Caco-2 (cell line): ENCODE data around the gene NEGR1. TPM values are rescaled to one million over a fixed set of nuclear protein-coding genes. Genes with fewer than 3 reads are reported as not detected.

Source experiments
- BruUV-seq: library from RNA; stranded (reverse); fragments of 400-500 nt; replicated peaks from 2 replicates; lab custom pipeline; 2021; lab: Mats Ljungman, UMichigan
- CTCF ChIA-PET: fragments of 300-600 bp; sonication (Branson Sonifier 250); formaldehyde crosslinking; loops from one replicate; lab custom pipeline; 2022; ENCODE audit warnings: antibody characterized with exemption; lab: Charles Lee
- POLR2A ChIA-PET: fragments of 300-600 bp; sonication (Branson Sonifier 250); formaldehyde crosslinking; loops from one replicate; lab custom pipeline; 2022; ENCODE audit warnings: antibody characterized with exemption; lab: Charles Lee
- DNase-seq, 2 experiments: peaks; one replicate each; pipeline versions ENCODE4 v3.0.0 to v3.0.0-alpha.2; 2020 to 2022
- H3K27me3 ChIP-seq: replicated peaks from 2 replicates; pipeline ENCODE4 v1.6.0; 2011; ENCODE audit warnings: low read length; ENCODE audit not compliant: control insufficient read depth, insufficient read depth
- H3K36me3 ChIP-seq: 2 replicates; pipeline ENCODE4 v1.5.1; 2011; ENCODE audit warnings: low read length; ENCODE audit not compliant: control insufficient read depth, insufficient read depth
- H3K4me1 ChIP-seq: fragments of 250-450 bp; sonication (Bioruptor Pico); 2 replicates; pipeline ENCODE4 v1.5.1; 2020; ENCODE audit warnings: mild to moderate bottlenecking
- H3K4me3 ChIP-seq: 2 replicates; pipeline ENCODE4 v1.5.1; 2011; ENCODE audit warnings: low read depth, mild to moderate bottlenecking, control low read depth, low read length
- H3K9me3 ChIP-seq: fragments of 250-450 bp; sonication (Bioruptor Pico); 2 replicates; pipeline ENCODE4 v1.5.1; 2020; ENCODE audit warnings: mild to moderate bottlenecking, moderate library complexity
- H3K27ac Mint-ChIP-seq: one replicate; pipeline ENCODE4 v1.8.0; 2022; ENCODE audit warnings: mixed read lengths; ENCODE audit not compliant: unreplicated experiment
- H3K27me3 Mint-ChIP-seq: one replicate; pipeline ENCODE4 v1.8.0; 2022; ENCODE audit warnings: mixed read lengths; ENCODE audit not compliant: insufficient read depth, unreplicated experiment
- H3K36me3 Mint-ChIP-seq: one replicate; pipeline ENCODE4 v1.8.0; 2022; ENCODE audit warnings: mild to moderate bottlenecking, mixed read lengths; ENCODE audit not compliant: insufficient read depth, unreplicated experiment
- H3K4me1 Mint-ChIP-seq: one replicate; pipeline ENCODE4 v1.8.0; 2022; ENCODE audit warnings: low read depth, mixed read lengths; ENCODE audit not compliant: unreplicated experiment
- H3K4me3 Mint-ChIP-seq: one replicate; pipeline ENCODE4 v1.8.0; 2022; ENCODE audit warnings: mild to moderate bottlenecking, moderate library complexity, mixed read lengths; ENCODE audit not compliant: unreplicated experiment
- H3K9me3 Mint-ChIP-seq: one replicate; pipeline ENCODE4 v1.8.0; 2022; ENCODE audit warnings: mixed read lengths; ENCODE audit not compliant: unreplicated experiment
- intact Hi-C: fragments of 100-400 bp; cut with micrococcal nuclease; formaldehyde crosslinking; loops from one replicate; pipeline ENCODE4 v1.10.0; 2022; ENCODE audit not compliant: unreplicated experiment
- total RNA-seq: library from RNA; stranded (reverse); gene quantifications from 2 replicates; pipeline ENCODE4 v1.2.3, GENCODE V29; 2022
- TF ChIP-seq, protein P1 (sequence below), 2 experiments: fragments of 200-600 bp in 1 of 2; IDR thresholded peaks; 1 replicate in 1 of 2; 2 replicates in 1 of 2; pipeline versions ENCODE4 v1.5.1 to v1.8.0; 2011 to 2022; ENCODE audit warnings: antibody characterized with exemption in 1 of 2, control low read depth in 1 of 2, inconsistent platforms in 1 of 2, low read depth in 1 of 2, low read length in 1 of 2, mild to moderate bottlenecking in 1 of 2, moderate library complexity in 1 of 2; ENCODE audit not compliant: insufficient read depth in 1 of 2, severe bottlenecking in 1 of 2, unreplicated experiment in 1 of 2

The NEGR1 gene
- total RNA-seq, 1 experiment from 2014 or later, result not detected

DNA sequence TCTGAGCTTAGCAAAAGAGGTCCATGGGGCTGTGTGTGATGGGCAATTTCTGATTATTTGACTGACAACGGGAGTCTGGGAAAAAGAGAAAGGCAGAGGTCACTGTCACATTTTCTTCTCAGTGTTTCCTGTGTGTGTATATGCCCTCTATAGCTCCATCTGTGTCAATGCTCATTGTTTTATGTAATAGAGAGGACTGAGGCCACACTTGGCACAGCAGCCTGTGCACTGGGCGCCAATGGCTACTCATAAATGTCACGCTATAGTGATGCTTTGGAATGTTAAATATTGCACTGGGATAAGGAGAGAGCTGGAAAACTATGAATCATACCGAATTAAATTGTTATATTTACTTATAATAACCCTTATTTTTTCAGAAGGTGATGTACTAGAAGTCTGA is 365.4 kb downstream of the NEGR1 start:
- Mint-ChIP-seq H3K27me3 (no peaks in the 10 kb centered on the region), H3K9me3 (no peaks in the 10 kb centered on the region), H3K36me3 (no peaks in the 10 kb centered on the region), H3K4me3 (no peak overlapping the region), H3K4me1 (no peaks in the 10 kb centered on the region), H3K27ac (no peak overlapping the region)
- Histone ChIP-seq H3K27me3 (no peaks in the 10 kb centered on the region), H3K36me3 (no peaks in the 10 kb centered on the region), H3K4me1 (no peaks in the 10 kb centered on the region), H3K4me3 (no peak overlapping the region), H3K9me3 (no peaks in the 10 kb centered on the region)
- no peak for DNase-seq
- BruUV-seq, result no TSS peak
- TF ChIP-seq, protein P1, sequence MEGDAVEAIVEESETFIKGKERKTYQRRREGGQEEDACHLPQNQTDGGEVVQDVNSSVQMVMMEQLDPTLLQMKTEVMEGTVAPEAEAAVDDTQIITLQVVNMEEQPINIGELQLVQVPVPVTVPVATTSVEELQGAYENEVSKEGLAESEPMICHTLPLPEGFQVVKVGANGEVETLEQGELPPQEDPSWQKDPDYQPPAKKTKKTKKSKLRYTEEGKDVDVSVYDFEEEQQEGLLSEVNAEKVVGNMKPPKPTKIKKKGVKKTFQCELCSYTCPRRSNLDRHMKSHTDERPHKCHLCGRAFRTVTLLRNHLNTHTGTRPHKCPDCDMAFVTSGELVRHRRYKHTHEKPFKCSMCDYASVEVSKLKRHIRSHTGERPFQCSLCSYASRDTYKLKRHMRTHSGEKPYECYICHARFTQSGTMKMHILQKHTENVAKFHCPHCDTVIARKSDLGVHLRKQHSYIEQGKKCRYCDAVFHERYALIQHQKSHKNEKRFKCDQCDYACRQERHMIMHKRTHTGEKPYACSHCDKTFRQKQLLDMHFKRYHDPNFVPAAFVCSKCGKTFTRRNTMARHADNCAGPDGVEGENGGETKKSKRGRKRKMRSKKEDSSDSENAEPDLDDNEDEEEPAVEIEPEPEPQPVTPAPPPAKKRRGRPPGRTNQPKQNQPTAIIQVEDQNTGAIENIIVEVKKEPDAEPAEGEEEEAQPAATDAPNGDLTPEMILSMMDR (IDR thresholded peaks at IDR 0.05; ENCODE audit: insufficient read depth in 1 of 2, low read depth in 1 of 2, low read length in 1 of 2, severe bottlenecking in 1 of 2, unreplicated experiment in 1 of 2), result no peak
- intact Hi-C loops, result no loop called here
- POLR2A ChIA-PET, result no interaction called here
- CTCF ChIA-PET, result no interaction called here

DNA sequence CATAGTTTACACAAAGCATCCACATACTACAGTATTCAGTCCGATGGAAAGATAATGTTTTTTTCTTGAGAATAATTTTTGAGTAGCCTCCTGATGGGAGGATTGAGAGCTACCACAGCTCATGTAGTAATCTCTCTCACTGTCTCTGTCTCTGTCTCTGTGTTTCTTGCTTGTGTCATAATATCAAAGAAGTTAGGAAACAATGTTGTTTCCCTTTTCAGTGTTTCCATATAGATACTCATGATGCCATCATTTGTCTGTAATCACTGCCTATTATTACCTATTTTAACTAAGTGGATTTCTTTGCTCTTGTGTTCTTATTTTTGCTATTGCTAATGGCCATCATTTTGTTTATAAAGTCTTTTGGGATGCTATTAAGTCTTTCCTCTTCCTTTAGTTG is 367.7 kb downstream of the NEGR1 start:
- Histone ChIP-seq H3K36me3 (no peaks in the 10 kb centered on the region), H3K4me1 (no peaks in the 10 kb centered on the region), H3K4me3 (no peak overlapping the region), H3K9me3 (no peaks in the 10 kb centered on the region), H3K27me3 (no peaks in the 10 kb centered on the region)
- TF ChIP-seq, protein P1 (IDR thresholded peaks at IDR 0.05; ENCODE audit: insufficient read depth in 1 of 2, low read depth in 1 of 2, low read length in 1 of 2, severe bottlenecking in 1 of 2, unreplicated experiment in 1 of 2), result no peak
- H3K4me1 Mint-ChIP-seq, result no peaks in the 10 kb centered on the region
- POLR2A ChIA-PET, result no interaction called here
- BruUV-seq, result no TSS peak
- no peaks in the 10 kb centered on the region for H3K36me3 Mint-ChIP-seq
- no peak overlapping the region for H3K4me3 Mint-ChIP-seq
- no peak for DNase-seq
- CTCF ChIA-PET, result no interaction called here
- H3K27ac Mint-ChIP-seq, result no peak overlapping the region
- H3K27me3 Mint-ChIP-seq, result no peaks in the 10 kb centered on the region
- intact Hi-C loops, result no loop called here
- no peaks in the 10 kb centered on the region for H3K9me3 Mint-ChIP-seq

DNA sequence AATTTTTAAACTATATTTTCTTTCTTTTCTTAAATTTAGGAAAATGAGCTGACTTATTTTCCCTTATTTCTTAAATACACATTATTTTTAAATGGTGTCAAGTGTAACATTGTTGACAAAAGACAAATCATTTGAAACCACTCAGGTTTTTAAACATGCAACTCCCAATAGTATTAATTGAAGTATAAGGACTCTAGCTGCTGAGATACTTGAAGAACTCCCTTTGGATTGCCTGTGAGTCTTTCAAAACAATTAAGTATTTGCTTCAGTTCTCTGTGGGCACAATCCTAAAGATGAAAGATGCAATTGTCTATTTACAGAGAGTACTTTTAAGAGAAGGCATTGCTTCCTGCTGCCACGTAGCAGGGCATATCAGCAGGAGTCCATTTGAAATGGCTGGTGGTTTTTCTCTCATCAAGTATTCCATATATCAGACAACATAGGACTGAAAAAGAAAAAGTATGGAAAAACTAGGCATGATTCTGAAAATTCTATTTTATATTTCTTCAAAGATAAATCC is 373.4 kb downstream of the NEGR1 start:
- POLR2A ChIA-PET, result no interaction called here
- intact Hi-C loops, result no loop called here
- H3K4me1 Mint-ChIP-seq, result no peaks in the 10 kb centered on the region
- no peak overlapping the region for H3K4me3 Mint-ChIP-seq
- H3K4me1 ChIP-seq, result no peaks in the 10 kb centered on the region
- H3K36me3 Mint-ChIP-seq, result no peaks in the 10 kb centered on the region
- H3K27me3 ChIP-seq, result no peaks in the 10 kb centered on the region
- no peak for DNase-seq
- no peaks in the 10 kb centered on the region for H3K36me3 ChIP-seq
- no peaks in the 10 kb centered on the region for H3K9me3 Mint-ChIP-seq
- H3K27me3 Mint-ChIP-seq, result no peaks in the 10 kb centered on the region
- CTCF ChIA-PET, result no interaction called here
- no peak overlapping the region for H3K4me3 ChIP-seq
- H3K27ac Mint-ChIP-seq, result no peak overlapping the region
- BruUV-seq, result no TSS peak
- no peaks in the 10 kb centered on the region for H3K9me3 ChIP-seq
- TF ChIP-seq, protein P1 (IDR thresholded peaks at IDR 0.05; ENCODE audit: insufficient read depth in 1 of 2, low read depth in 1 of 2, low read length in 1 of 2, severe bottlenecking in 1 of 2, unreplicated experiment in 1 of 2), result no peak
